ENCODE results near the gene F3. TPM values are rescaled to one million over a fixed set of nuclear protein-coding genes. Genes with fewer than 3 reads are reported as not detected.

The F3 gene
- total RNA-seq, 1 experiment from 2014 or later, result 7.8 TPM

DNA sequence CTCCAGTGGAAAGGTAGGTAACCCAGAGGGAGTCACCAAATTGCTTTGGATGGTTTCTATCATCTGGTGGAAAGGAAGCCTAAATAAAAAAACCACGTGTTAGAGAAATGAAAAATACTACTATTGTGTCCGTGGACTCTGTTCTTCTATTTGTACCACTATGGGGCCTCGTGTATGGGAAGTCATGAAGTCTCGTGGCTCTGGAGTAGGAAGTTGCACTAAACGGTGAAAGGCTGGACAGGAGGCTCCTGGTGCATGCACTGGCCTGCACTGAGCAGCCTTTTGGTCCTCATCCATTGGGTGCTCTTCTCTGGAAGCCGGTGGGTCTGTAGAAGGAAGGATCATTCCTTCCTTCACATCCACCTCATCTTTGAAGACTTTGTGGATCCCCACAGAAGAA is 17.0 kb downstream of the F3 start:
- ChIA-PET POLR2A (no interaction called here), CTCF (interaction anchor here (0.8 kb wide), 1 partner anchor 519 kb away, joined by 5 read pairs; no protein-coding TSS in a partner anchor)
- no peak for ATAC-seq
- Mint-ChIP-seq H3K4me3 (no peak overlapping the region), H3K9me3 (no peaks in the 10 kb centered on the region), H3K27me3 (ENCODE audit: low read depth) (no peaks in the 10 kb centered on the region), H3K4me1 (peaks cover 33% of the 10 kb centered on the region), H3K36me3 (peaks cover 4% of the 10 kb centered on the region; the same call in 1 of the 2 replicates), H3K27ac (no peak overlapping the region)
- no peak for DNase-seq (ENCODE audit: low spot score)
- TF ChIP-seq RELA (CRISPR knock-in tag; IDR thresholded peaks at IDR 0.05; ENCODE audit: borderline replicate concordance), result no peak
- TF ChIP-seq, protein P1, sequence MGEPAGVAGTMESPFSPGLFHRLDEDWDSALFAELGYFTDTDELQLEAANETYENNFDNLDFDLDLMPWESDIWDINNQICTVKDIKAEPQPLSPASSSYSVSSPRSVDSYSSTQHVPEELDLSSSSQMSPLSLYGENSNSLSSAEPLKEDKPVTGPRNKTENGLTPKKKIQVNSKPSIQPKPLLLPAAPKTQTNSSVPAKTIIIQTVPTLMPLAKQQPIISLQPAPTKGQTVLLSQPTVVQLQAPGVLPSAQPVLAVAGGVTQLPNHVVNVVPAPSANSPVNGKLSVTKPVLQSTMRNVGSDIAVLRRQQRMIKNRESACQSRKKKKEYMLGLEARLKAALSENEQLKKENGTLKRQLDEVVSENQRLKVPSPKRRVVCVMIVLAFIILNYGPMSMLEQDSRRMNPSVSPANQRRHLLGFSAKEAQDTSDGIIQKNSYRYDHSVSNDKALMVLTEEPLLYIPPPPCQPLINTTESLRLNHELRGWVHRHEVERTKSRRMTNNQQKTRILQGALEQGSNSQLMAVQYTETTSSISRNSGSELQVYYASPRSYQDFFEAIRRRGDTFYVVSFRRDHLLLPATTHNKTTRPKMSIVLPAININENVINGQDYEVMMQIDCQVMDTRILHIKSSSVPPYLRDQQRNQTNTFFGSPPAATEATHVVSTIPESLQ (CRISPR knock-in tag; IDR thresholded peaks at IDR 0.05), result no peak
- no peak for TF ChIP-seq ZNF263 (CRISPR knock-in tag; IDR thresholded peaks at IDR 0.05; ENCODE audit: low read depth)
- no peak for TF ChIP-seq CREM (CRISPR knock-in tag; IDR thresholded peaks at IDR 0.05)
- TF ChIP-seq ESRRA (CRISPR knock-in tag; IDR thresholded peaks at IDR 0.05; ENCODE audit: borderline replicate concordance), result no peak
- no peak for TF ChIP-seq ZNF121 (CRISPR knock-in tag; IDR thresholded peaks at IDR 0.05)
- no peak for TF ChIP-seq ZNF281 (CRISPR knock-in tag; IDR thresholded peaks at IDR 0.05)

GRCh38 chr1:94522304-94522703 is 19.3 kb downstream of the F3 start:
- DNase-seq (ENCODE audit: low spot score) (no peak), ATAC-seq (peak; percentile 60)
- H3K4me1 Mint-ChIP-seq, result peaks cover 21% of the 10 kb centered on the region
- H3K36me3 Mint-ChIP-seq, result no peaks in the 10 kb centered on the region
- no peaks in the 10 kb centered on the region for H3K27me3 Mint-ChIP-seq (ENCODE audit: low read depth)
- ChIA-PET POLR2A (no interaction called here), CTCF (interaction anchor here (0.6 to 3.2 kb wide), 8 partner anchors 19 to 521 kb away, joined by 3 to 15 read pairs (median 6); partner anchors contain the start of gene F3)
- H3K9me3 Mint-ChIP-seq, result no peaks in the 10 kb centered on the region
- H3K4me3 Mint-ChIP-seq, result no peak overlapping the region
- no peak overlapping the region for H3K27ac Mint-ChIP-seq
- TF ChIP-seq, protein P2, sequence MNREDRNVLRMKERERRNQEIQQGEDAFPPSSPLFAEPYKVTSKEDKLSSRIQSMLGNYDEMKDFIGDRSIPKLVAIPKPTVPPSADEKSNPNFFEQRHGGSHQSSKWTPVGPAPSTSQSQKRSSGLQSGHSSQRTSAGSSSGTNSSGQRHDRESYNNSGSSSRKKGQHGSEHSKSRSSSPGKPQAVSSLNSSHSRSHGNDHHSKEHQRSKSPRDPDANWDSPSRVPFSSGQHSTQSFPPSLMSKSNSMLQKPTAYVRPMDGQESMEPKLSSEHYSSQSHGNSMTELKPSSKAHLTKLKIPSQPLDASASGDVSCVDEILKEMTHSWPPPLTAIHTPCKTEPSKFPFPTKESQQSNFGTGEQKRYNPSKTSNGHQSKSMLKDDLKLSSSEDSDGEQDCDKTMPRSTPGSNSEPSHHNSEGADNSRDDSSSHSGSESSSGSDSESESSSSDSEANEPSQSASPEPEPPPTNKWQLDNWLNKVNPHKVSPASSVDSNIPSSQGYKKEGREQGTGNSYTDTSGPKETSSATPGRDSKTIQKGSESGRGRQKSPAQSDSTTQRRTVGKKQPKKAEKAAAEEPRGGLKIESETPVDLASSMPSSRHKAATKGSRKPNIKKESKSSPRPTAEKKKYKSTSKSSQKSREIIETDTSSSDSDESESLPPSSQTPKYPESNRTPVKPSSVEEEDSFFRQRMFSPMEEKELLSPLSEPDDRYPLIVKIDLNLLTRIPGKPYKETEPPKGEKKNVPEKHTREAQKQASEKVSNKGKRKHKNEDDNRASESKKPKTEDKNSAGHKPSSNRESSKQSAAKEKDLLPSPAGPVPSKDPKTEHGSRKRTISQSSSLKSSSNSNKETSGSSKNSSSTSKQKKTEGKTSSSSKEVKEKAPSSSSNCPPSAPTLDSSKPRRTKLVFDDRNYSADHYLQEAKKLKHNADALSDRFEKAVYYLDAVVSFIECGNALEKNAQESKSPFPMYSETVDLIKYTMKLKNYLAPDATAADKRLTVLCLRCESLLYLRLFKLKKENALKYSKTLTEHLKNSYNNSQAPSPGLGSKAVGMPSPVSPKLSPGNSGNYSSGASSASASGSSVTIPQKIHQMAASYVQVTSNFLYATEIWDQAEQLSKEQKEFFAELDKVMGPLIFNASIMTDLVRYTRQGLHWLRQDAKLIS (CRISPR knock-in tag; IDR thresholded peaks at IDR 0.05; ENCODE audit: borderline replicate concordance), result no peak
- TF ChIP-seq, protein P3, sequence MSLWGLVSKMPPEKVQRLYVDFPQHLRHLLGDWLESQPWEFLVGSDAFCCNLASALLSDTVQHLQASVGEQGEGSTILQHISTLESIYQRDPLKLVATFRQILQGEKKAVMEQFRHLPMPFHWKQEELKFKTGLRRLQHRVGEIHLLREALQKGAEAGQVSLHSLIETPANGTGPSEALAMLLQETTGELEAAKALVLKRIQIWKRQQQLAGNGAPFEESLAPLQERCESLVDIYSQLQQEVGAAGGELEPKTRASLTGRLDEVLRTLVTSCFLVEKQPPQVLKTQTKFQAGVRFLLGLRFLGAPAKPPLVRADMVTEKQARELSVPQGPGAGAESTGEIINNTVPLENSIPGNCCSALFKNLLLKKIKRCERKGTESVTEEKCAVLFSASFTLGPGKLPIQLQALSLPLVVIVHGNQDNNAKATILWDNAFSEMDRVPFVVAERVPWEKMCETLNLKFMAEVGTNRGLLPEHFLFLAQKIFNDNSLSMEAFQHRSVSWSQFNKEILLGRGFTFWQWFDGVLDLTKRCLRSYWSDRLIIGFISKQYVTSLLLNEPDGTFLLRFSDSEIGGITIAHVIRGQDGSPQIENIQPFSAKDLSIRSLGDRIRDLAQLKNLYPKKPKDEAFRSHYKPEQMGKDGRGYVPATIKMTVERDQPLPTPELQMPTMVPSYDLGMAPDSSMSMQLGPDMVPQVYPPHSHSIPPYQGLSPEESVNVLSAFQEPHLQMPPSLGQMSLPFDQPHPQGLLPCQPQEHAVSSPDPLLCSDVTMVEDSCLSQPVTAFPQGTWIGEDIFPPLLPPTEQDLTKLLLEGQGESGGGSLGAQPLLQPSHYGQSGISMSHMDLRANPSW (CRISPR knock-in tag; conservative IDR thresholded peaks at IDR 0.05; ENCODE audit: low read depth), result no peak
- no peak for TF ChIP-seq ZNF425 (CRISPR knock-in tag; conservative IDR thresholded peaks at IDR 0.05)
- TF ChIP-seq, protein P4, sequence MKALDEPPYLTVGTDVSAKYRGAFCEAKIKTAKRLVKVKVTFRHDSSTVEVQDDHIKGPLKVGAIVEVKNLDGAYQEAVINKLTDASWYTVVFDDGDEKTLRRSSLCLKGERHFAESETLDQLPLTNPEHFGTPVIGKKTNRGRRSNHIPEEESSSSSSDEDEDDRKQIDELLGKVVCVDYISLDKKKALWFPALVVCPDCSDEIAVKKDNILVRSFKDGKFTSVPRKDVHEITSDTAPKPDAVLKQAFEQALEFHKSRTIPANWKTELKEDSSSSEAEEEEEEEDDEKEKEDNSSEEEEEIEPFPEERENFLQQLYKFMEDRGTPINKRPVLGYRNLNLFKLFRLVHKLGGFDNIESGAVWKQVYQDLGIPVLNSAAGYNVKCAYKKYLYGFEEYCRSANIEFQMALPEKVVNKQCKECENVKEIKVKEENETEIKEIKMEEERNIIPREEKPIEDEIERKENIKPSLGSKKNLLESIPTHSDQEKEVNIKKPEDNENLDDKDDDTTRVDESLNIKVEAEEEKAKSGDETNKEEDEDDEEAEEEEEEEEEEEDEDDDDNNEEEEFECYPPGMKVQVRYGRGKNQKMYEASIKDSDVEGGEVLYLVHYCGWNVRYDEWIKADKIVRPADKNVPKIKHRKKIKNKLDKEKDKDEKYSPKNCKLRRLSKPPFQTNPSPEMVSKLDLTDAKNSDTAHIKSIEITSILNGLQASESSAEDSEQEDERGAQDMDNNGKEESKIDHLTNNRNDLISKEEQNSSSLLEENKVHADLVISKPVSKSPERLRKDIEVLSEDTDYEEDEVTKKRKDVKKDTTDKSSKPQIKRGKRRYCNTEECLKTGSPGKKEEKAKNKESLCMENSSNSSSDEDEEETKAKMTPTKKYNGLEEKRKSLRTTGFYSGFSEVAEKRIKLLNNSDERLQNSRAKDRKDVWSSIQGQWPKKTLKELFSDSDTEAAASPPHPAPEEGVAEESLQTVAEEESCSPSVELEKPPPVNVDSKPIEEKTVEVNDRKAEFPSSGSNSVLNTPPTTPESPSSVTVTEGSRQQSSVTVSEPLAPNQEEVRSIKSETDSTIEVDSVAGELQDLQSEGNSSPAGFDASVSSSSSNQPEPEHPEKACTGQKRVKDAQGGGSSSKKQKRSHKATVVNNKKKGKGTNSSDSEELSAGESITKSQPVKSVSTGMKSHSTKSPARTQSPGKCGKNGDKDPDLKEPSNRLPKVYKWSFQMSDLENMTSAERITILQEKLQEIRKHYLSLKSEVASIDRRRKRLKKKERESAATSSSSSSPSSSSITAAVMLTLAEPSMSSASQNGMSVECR (CRISPR knock-in tag; IDR thresholded peaks at IDR 0.05; ENCODE audit: borderline replicate concordance), result no peak
- TF ChIP-seq, protein P5, sequence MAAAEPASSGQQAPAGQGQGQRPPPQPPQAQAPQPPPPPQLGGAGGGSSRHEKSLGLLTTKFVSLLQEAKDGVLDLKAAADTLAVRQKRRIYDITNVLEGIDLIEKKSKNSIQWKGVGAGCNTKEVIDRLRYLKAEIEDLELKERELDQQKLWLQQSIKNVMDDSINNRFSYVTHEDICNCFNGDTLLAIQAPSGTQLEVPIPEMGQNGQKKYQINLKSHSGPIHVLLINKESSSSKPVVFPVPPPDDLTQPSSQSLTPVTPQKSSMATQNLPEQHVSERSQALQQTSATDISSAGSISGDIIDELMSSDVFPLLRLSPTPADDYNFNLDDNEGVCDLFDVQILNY (CRISPR knock-in tag; IDR thresholded peaks at IDR 0.05), result no peak
- no peak for TF ChIP-seq NR1H2 (CRISPR knock-in tag; IDR thresholded peaks at IDR 0.05)
- no peak for TF ChIP-seq PRRX2 (CRISPR knock-in tag; IDR thresholded peaks at IDR 0.05)
- no peak for TF ChIP-seq ZBTB21 (CRISPR knock-in tag; IDR thresholded peaks at IDR 0.05; ENCODE audit: borderline replicate concordance)

All from WTC11 (cell line).